GM13976 (cell line): Measurements from ENCODE around the gene GATAD2A.

ENCODE experiments used
- DNase-seq: peaks from one replicate; pipeline ENCODE4 v3.0.0; 2012; ENCODE audit warnings: low spot score
- in situ Hi-C: fragments of 300-500 bp; cut with MboI; formaldehyde crosslinking; loops from one replicate; pipeline ENCODE4 v1.12.0; 2022; ENCODE audit warnings: low sequenced_read_pairs, mixed read lengths, inconsistent platforms; ENCODE audit not compliant: unreplicated experiment
- TF ChIP-seq, protein P1 (sequence below): IDR thresholded peaks from 2 replicates; pipeline ENCODE4 v1.5.1; 2012; ENCODE audit warnings: borderline replicate concordance, mild to moderate bottlenecking; ENCODE audit not compliant: insufficient read depth; ENCODE audit errors: extremely low read depth, missing control alignments, control extremely low read depth

Gene GATAD2A

DNA sequence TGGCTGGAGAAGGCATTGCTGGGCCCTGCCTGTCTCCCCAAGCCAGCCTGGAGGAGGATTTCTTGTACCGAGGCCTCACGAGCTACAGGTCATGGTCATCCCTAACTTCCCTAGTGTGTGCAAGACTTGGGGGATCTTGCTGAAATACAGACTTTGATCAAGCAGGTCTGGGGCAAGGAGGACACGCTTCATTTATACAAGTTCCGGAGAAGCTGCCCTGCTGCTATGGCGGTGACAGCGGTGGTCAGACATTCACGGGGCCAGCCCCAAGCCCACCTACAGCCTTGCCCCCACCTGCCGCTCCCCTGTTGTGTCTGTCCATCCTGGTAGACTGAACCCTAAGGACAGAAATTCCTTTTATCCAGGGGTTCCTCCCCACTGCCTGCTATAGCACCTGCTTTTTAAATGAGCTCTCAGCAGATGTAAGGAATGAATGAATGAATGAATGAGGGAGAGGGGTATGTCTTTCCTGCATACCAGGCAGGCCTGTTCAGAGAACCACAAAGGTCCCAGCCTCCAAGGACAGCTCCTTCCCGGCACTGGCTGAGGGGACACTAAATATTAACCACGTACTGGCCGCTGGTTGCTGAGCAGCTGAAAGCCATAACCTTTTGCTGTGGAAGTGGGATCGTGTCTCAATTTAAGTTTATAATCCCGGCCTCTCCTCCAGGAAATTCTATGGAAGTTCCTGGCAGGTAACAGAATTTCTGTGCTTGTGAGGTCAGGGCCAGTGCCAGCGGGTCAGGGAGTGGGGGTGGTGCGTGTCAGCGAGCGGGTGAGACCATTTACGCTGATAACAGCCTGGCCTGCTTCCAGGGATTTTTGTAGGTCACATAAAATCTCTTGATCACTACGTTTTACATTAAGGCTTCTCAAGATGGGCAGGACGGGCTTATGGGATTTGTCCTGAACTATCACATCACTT lies 82.7 kb downstream of the GATAD2A start:
- DNase-seq: no peak
- TF ChIP-seq, protein P1, sequence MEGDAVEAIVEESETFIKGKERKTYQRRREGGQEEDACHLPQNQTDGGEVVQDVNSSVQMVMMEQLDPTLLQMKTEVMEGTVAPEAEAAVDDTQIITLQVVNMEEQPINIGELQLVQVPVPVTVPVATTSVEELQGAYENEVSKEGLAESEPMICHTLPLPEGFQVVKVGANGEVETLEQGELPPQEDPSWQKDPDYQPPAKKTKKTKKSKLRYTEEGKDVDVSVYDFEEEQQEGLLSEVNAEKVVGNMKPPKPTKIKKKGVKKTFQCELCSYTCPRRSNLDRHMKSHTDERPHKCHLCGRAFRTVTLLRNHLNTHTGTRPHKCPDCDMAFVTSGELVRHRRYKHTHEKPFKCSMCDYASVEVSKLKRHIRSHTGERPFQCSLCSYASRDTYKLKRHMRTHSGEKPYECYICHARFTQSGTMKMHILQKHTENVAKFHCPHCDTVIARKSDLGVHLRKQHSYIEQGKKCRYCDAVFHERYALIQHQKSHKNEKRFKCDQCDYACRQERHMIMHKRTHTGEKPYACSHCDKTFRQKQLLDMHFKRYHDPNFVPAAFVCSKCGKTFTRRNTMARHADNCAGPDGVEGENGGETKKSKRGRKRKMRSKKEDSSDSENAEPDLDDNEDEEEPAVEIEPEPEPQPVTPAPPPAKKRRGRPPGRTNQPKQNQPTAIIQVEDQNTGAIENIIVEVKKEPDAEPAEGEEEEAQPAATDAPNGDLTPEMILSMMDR: no peak
- in situ Hi-C loops: loop anchor here (10.0 to 25.0 kb wide), 2 partner anchors 93 to 301 kb away; partner anchors contain the start of genes BORCS8 and RFXANK

DNA sequence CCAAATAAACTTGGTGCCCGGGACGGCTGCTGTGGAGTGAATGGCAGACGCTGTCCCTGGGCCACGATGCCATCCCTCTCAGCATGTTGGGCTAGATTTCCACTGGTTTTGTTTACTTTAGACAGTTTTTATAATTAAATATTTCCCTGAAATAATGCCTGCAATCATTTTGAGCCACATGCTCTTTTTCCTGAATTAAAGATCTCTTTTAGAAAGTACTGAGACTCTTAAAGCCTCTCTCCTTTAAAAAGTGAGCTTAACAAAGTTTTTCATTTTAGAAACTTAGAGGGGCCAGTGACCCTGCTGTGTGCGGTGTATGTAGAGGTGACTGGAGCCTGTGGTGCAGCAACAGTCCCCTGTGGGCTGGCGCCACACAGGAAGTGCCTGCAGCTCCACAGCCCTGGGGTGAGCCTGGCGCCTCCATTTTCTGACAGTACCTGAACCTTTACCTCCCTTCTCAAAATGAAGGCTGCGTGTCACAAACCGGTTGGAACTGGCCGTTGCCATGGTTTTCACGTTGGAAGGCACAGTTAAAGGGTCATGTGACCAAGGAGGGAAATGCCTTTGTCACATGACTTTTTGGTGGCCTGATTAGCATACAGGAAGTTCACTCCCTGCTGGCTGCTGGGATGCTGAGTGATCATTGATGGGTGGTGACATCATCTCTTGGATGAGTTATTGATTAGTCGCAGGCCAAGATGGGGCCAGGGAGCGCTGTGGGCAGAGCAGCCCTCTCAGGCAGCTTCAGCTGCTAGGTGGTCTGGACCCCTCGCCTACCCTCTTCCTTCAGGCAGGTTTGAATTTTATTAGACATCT lies 83.6 kb downstream of the GATAD2A start:
- DNase-seq: peak; percentile 73
- TF ChIP-seq, protein P1: no peak
- in situ Hi-C loops: loop anchor here (10.0 to 25.0 kb wide), 2 partner anchors 94 to 302 kb away; partner anchors contain the start of genes BORCS8 and RFXANK

DNA sequence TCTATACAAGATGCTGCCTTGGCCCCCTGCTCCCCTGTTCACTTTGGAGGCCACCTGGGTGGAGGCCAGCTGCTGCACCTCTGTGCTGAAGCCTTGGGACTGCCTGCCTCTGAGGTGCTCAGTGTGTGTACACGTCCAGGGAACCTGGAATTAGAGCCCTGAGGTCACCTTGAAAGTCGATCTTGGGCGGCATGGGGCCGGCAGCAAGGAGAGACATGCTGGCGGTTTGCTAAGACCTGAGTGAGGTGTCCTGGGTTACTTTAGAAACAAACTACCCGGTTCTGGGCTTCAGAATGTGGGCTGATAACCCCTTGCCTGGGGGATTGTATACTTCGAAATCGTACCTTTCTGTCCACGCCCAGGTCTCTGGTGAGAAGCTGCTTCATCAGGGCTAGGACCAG lies 84.3 kb downstream of the GATAD2A start:
- in situ Hi-C loops: loop anchor here (5.0 to 25.0 kb wide), 3 partner anchors 95 to 303 kb away; partner anchors contain the start of genes BORCS8 and RFXANK
- TF ChIP-seq, protein P1: no peak
- DNase-seq: no peak

DNA sequence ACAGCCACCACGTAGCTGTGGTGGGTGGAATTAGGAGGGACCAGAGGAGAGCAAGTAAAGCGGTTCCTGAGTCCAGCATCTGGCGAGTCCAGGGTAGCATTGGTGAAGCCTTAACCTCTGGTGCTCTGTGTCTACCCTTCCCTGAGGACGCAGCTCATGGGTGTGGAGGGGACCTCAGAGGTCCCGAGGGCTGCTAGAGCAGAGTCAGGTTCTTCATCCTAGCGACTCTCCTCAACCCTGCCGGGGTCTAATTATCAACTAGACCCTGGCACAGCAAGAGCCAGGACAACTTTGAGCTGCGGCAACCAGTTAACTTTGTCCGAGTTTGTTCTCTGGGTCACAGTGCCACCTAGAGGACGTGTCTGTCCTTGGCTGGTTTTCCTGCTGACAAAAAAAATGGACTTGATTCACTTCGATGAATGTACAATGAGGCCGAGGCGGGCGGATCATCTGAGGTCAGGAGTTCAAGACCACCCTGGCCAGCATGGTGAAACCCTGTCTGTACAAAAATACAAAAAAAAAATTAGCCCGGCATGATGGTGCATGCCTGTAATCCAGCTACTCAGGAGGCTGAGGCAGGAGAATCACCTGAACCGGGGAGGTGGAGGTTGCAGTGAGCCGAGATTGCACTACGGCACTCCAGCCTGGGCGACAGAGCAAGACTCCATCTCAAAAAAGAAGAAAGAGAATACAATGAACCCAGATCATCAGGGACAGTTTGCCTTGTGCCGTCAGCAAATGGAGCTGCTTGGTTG lies 84.9 kb downstream of the GATAD2A start:
- TF ChIP-seq, protein P1: peak; percentile 73
- in situ Hi-C loops: loop anchor here (5.0 to 25.0 kb wide), 2 partner anchors 123 to 303 kb away; partner anchors contain the start of genes BORCS8 and RFXANK
- peak; percentile 89 for DNase-seq

DNA sequence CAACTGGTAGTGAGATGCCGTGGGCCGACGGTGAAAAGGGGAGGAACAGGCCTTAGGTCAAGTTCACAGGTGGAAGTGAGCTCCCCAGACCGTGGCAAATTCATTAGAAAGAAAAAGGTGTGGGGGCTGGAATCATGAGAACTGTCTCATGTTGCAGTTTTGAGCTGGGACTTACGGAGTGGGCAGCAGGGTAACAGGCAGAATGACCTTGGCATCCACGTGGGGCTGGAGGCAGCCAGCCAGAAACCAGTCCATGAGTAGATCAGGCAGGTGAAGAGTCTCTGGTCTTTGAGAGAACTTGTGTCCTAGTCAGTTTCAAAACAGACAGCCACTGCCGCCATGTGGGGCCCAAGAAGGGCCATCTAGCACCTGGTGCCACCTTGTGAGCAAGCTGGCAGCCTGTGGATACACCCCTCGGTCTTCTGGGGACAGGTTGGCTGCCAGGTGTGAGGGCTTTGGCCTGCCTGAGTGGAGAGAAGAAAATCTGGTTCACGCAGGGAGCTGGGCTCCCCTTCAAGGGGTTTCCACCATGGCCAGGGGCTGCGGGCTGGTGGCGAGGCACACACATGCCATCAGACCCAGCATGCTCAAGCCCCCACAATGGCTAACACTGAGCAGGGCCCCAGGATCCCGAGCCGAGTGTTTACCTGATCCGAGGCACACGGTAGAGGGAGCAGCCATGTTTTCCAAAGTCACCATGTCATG lies 86.0 kb downstream of the GATAD2A start:
- in situ Hi-C loops: loop anchor here (5.0 to 25.0 kb wide), 2 partner anchors 124 to 304 kb away; partner anchors contain the start of genes BORCS8 and RFXANK
- no peak for DNase-seq
- TF ChIP-seq, protein P1: no peak
